Measurements from ENCODE around the gene LRP4. TPM values are rescaled to one million over a fixed set of nuclear protein-coding genes. Genes with fewer than 3 reads are reported as not detected.

Gene LRP4
- total RNA-seq, 1 experiment from 2014 or later, result 11.6 TPM

DNA sequence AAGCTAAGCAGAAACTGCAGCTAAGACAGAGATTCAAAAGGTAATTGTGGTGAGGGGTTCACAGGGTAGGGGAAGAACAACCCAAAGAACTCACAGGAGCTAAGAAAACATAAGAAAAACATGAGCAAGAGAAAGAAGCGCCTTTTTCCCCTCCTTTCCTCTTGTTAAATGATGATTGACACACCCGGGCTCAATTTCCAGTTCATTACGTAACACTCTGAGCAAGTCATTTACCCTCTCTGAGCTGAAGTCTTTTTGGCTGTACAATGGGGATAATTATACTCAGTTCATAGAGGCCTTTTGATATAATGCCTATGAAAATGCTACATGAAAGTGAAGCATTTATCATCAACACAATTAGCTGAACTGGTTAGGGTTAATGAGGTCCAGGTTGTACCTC, 17.2 kb downstream of the LRP4 start:
- no peak overlapping the region for H3K9ac ChIP-seq (ENCODE audit: extremely low read depth, insufficient read length, low read length)
- no peaks in the 10 kb centered on the region for H3K4me1 ChIP-seq (ENCODE audit: insufficient read depth, low read length)
- no peak overlapping the region for H3K14ac ChIP-seq (ENCODE audit: insufficient read depth, low read length)
- H3K23ac ChIP-seq (ENCODE audit: insufficient read length, low read depth, low read length), result no peak overlapping the region
- Mint-ChIP-seq H3K36me3 (ENCODE audit: insufficient read depth in 1 of 3, low read depth in 3 of 3) (peaks cover 26 to 27% (median 27%) of the 10 kb centered on the region in 3 experiments; a peak in 6 of 7 replicates), H3K4me3 (no peak overlapping the region), H3K27me3 (ENCODE audit: low read depth) (no peaks in the 10 kb centered on the region), H3K27ac (no peak overlapping the region; a peak in 1 of 7 replicates), H3K4me1 (peaks cover 25 to 27% of the 10 kb centered on the region in 2 experiments), H3K9me3 (peaks cover 4 to 6% of the 10 kb centered on the region in 2 experiments; a peak in 3 of 5 replicates)
- H3K27ac ChIP-seq (ENCODE audit: insufficient read length, low read depth, low read length), result no peak overlapping the region
- no peak overlapping the region for H2BK20ac ChIP-seq (ENCODE audit: low read depth, low read length, poor library complexity, severe bottlenecking)
- no peak overlapping the region for H2BK15ac ChIP-seq (ENCODE audit: low read depth, low read length)
- no peaks in the 10 kb centered on the region for H3K79me1 ChIP-seq (ENCODE audit: insufficient read depth, low read depth, low read length, poor library complexity, severe bottlenecking)
- no peak overlapping the region for H4K91ac ChIP-seq (ENCODE audit: insufficient read length, low read depth, low read length)
- no peak overlapping the region for H2BK5ac ChIP-seq (ENCODE audit: insufficient read length, low read length)
- H2AK5ac ChIP-seq (ENCODE audit: insufficient read length, low read length), result no peak overlapping the region
- H3K4ac ChIP-seq (ENCODE audit: low read depth, low read length), result no peak overlapping the region
- H4K20me1 ChIP-seq (ENCODE audit: control insufficient read depth, insufficient read depth, insufficient read length), result no peaks in the 10 kb centered on the region
- no peaks in the 10 kb centered on the region for H3K9me3 ChIP-seq (ENCODE audit: control insufficient read depth, low read depth, low read length)
- no peak overlapping the region for H2BK120ac ChIP-seq (ENCODE audit: low read depth, low read length, poor library complexity, severe bottlenecking)
- H3K4me2 ChIP-seq (ENCODE audit: insufficient read depth, insufficient read length, low read length), result no peak overlapping the region
- H4K8ac ChIP-seq (replicated peaks; ENCODE audit: insufficient read length, low read depth, low read length), result no peak overlapping the region
- DNase-seq, result no peak
- no peaks in the 10 kb centered on the region for H3K27me3 ChIP-seq (ENCODE audit: insufficient read depth, low read length)
- no peaks in the 10 kb centered on the region for H3K23me2 ChIP-seq (ENCODE audit: insufficient read length, low read depth, low read length, poor library complexity, severe bottlenecking)
- no CpG with 5 or more reads among the region's 3 CpGs for WGBS (ENCODE audit: extremely low coverage, insufficient read length, low lambda C conversion rate)
- no peak overlapping the region for H3K18ac ChIP-seq (ENCODE audit: insufficient read length, low read depth, low read length)
- no peak overlapping the region for H2AFZ ChIP-seq (ENCODE audit: low read length)
- no peaks in the 10 kb centered on the region for H3K79me2 ChIP-seq (ENCODE audit: insufficient read depth, low read length)
- TF ChIP-seq, protein P1, sequence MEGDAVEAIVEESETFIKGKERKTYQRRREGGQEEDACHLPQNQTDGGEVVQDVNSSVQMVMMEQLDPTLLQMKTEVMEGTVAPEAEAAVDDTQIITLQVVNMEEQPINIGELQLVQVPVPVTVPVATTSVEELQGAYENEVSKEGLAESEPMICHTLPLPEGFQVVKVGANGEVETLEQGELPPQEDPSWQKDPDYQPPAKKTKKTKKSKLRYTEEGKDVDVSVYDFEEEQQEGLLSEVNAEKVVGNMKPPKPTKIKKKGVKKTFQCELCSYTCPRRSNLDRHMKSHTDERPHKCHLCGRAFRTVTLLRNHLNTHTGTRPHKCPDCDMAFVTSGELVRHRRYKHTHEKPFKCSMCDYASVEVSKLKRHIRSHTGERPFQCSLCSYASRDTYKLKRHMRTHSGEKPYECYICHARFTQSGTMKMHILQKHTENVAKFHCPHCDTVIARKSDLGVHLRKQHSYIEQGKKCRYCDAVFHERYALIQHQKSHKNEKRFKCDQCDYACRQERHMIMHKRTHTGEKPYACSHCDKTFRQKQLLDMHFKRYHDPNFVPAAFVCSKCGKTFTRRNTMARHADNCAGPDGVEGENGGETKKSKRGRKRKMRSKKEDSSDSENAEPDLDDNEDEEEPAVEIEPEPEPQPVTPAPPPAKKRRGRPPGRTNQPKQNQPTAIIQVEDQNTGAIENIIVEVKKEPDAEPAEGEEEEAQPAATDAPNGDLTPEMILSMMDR (conservative IDR thresholded peaks at IDR 0.05), result no peak
- H3K56ac ChIP-seq (ENCODE audit: insufficient read length, low read depth, low read length), result no peak overlapping the region
- H4K5ac ChIP-seq (ENCODE audit: insufficient read length, low read depth, low read length), result no peak overlapping the region
- H3T11ph ChIP-seq (ENCODE audit: low read length), result no peak overlapping the region
- H2BK12ac ChIP-seq (ENCODE audit: insufficient read length, low read depth, low read length), result no peak overlapping the region
